AG09319 (cell line): Measurements from ENCODE around the gene USPL1.
"Not testable (repeated sequence)": the region's sequence is repeated elsewhere in the genome, so short reads cannot be mapped to it uniquely, and the experiment has no call there.

Experiments used
- DNase-seq: peaks from one replicate; pipeline ENCODE4 v3.0.0-alpha.2; 2010; ENCODE audit warnings: low read depth; ENCODE audit errors: extremely low read depth
- TF ChIP-seq, protein P1 (sequence below): IDR thresholded peaks from 2 replicates; pipeline ENCODE4 v1.5.1; 2011; ENCODE audit warnings: low read depth, mild to moderate bottlenecking, inconsistent platforms, low read length, moderate library complexity

USPL1 gene

DNA sequence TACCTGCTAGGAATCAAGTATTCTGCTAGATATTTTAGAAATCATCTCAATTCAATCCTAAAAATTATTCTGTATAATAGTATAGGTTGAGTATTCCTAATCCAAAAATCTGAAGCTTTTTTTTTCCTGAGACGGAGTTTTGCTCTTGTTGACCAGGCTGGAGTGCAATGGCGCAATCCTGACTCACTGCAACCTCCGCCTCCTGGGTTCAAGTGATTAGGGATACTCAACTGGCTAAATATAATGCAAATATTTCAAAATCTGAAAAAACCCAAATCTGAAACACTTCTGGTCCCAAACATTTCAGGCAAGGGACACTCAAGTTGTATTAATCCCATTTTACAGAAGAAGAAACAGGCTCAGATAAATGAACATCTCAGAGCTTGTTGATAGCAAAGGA is 17.2 kb upstream of the USPL1 start:
- DNase-seq = no peak
- TF ChIP-seq, protein P1, sequence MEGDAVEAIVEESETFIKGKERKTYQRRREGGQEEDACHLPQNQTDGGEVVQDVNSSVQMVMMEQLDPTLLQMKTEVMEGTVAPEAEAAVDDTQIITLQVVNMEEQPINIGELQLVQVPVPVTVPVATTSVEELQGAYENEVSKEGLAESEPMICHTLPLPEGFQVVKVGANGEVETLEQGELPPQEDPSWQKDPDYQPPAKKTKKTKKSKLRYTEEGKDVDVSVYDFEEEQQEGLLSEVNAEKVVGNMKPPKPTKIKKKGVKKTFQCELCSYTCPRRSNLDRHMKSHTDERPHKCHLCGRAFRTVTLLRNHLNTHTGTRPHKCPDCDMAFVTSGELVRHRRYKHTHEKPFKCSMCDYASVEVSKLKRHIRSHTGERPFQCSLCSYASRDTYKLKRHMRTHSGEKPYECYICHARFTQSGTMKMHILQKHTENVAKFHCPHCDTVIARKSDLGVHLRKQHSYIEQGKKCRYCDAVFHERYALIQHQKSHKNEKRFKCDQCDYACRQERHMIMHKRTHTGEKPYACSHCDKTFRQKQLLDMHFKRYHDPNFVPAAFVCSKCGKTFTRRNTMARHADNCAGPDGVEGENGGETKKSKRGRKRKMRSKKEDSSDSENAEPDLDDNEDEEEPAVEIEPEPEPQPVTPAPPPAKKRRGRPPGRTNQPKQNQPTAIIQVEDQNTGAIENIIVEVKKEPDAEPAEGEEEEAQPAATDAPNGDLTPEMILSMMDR = no peak

DNA sequence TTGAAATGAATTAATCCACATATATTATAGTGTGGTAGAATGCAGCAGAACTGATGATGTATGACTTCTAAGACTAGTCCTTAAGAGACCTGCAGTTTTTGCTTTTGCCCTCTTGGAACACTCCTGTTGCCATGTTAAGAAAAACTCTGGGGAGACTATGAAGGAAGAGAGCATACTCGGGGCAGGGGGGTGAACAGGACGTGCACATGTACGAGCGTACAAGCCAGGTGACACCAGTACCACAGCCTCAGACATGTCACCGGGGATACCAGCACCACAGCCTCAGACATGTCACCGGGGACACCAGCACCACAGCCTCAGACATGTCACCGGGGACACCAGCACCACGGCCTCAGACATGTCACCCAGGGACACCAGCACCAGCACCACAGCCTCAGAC is 15.9 kb upstream of the USPL1 start:
- TF ChIP-seq, protein P1 = no peak
- no peak for DNase-seq

GRCh38 chr13:30605052-30605451 is 12.7 kb upstream of the USPL1 start:
- TF ChIP-seq, protein P1 = no peak
- DNase-seq = no peak

GRCh38 chr13:30607186-30607585 is 10.5 kb upstream of the USPL1 start:
- not testable (repeated sequence) for DNase-seq

- DNase-seq = no peak
- TF ChIP-seq, protein P1 = no peak
These were observed 9.8 kb upstream of the USPL1 start for GRCh38 chr13:30607908-30608307.

GRCh38 chr13:30608364-30608763 is 9.4 kb upstream of the USPL1 start:
- DNase-seq = no peak
- TF ChIP-seq, protein P1 = no peak

DNA sequence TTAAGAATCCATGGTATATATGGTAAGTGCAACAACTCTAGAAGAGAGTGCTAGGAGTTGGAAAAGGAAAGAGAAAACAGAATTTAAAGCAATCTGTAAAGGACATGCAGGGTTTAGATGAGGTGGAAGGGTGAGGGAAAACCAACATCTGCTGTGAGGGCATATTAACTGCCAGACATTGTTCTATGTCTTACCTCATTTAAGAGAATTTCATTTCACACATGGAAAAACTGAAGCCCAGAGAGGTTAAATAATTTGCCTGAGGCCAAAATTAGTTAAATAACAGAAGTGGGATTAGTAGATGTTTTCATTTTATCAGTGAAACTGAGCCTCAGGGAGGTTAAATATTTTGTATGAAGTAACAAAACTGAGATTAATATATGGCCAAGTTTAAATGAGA is 7.4 kb upstream of the USPL1 start:
- TF ChIP-seq, protein P1 = no peak
- DNase-seq = no peak

DNA sequence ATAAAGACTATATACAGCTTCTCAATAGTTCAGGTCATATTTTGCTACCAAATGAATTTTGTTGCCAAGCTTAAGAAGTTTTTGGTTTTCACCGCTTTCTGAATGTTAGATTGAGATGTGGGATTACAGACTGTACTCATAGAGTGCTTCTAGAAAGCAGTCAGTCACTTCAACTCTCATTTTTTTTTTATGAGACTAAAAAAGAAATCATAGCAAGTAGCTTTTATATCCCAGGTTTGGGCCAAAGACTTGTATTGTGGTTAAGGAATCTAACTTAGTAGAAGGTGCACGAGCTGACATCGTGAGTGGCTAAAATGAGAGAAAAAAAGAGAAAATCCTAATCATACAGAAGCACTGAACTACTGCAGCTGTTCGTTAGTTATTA is 2.2 kb upstream of the USPL1 start:
- DNase-seq = no peak
- TF ChIP-seq, protein P1 = no peak
